ENCODE results near the gene JAKMIP1.

DNA sequence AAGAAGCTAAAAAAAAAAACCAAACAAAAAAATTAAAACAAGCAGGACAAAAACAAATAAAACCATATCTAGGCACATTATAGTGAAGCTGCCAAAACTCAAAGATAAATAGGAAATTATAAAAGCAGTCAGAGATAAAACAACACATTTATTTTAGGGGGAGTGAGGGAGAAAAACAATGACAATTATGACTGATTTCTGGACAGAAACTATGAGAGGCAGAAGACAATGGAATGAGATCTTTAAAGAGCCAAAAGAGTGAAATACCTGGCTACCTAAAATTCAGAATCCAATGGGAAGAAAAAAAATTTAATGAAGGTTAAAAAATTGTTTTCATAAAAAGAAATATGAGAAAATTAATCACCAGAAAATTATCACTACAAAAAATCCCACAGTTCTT, 215.5 kb downstream of the JAKMIP1 start:
- TF ChIP-seq, protein P1, sequence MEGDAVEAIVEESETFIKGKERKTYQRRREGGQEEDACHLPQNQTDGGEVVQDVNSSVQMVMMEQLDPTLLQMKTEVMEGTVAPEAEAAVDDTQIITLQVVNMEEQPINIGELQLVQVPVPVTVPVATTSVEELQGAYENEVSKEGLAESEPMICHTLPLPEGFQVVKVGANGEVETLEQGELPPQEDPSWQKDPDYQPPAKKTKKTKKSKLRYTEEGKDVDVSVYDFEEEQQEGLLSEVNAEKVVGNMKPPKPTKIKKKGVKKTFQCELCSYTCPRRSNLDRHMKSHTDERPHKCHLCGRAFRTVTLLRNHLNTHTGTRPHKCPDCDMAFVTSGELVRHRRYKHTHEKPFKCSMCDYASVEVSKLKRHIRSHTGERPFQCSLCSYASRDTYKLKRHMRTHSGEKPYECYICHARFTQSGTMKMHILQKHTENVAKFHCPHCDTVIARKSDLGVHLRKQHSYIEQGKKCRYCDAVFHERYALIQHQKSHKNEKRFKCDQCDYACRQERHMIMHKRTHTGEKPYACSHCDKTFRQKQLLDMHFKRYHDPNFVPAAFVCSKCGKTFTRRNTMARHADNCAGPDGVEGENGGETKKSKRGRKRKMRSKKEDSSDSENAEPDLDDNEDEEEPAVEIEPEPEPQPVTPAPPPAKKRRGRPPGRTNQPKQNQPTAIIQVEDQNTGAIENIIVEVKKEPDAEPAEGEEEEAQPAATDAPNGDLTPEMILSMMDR (IDR thresholded peaks at IDR 0.05; ENCODE audit: low read length), result no peak
- TF ChIP-seq EZH2 (optimal IDR thresholded peaks at IDR 0.05; ENCODE audit: low read depth, low read length), result no peak

Data from MM.1S (cell line).